GM12872 (cell line): ENCODE measurements around the gene HYOU1.

Experiments
- TF ChIP-seq, protein P1 (sequence below): IDR thresholded peaks from 3 replicates; pipeline ENCODE4 v1.5.1; 2011; ENCODE audit warnings: low read depth, mild to moderate bottlenecking, low read length, moderate library complexity; ENCODE audit not compliant: insufficient read depth

The HYOU1 gene, protein sequence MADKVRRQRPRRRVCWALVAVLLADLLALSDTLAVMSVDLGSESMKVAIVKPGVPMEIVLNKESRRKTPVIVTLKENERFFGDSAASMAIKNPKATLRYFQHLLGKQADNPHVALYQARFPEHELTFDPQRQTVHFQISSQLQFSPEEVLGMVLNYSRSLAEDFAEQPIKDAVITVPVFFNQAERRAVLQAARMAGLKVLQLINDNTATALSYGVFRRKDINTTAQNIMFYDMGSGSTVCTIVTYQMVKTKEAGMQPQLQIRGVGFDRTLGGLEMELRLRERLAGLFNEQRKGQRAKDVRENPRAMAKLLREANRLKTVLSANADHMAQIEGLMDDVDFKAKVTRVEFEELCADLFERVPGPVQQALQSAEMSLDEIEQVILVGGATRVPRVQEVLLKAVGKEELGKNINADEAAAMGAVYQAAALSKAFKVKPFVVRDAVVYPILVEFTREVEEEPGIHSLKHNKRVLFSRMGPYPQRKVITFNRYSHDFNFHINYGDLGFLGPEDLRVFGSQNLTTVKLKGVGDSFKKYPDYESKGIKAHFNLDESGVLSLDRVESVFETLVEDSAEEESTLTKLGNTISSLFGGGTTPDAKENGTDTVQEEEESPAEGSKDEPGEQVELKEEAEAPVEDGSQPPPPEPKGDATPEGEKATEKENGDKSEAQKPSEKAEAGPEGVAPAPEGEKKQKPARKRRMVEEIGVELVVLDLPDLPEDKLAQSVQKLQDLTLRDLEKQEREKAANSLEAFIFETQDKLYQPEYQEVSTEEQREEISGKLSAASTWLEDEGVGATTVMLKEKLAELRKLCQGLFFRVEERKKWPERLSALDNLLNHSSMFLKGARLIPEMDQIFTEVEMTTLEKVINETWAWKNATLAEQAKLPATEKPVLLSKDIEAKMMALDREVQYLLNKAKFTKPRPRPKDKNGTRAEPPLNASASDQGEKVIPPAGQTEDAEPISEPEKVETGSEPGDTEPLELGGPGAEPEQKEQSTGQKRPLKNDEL

DNA sequence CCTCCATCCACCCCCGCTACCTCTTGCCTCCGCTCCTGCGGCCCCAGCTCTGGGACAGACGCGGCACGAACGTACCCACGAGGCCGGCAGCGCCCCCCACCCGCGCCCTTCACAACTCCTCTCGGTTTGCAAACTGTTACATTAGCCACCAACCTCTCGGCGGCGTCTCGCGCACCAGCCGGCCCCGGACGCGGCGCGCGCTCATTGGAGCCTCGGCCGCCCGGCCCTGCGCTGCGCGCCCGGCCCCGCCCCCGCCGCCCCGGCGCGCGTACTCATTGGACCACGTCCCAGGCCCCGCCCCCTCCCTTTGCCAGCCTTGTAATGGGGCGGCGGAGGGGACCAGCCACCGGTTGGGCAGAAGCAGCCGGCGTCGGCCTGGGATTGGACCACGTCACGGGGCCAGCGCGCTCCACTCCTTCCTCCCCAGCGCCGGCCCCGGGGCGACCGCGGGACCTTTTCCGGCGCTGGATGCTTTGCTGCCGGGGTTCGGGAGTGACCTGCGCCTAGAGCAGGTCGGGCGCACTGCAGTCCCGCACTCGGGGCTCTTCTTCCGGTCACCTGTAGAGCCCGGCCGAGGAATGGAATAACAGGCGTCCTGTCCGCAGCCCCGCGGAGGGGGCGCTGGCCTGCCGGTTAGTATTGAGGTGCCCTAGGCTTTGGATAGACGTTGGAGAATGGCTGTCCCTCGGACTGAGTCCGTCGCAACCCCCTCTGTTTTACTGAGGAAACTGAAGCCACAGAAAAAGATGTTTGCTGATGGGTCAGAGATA lies at the start of gene HYOU1:
Gene HYOU1, minus strand, starts transcription at position 206 of the 770 bp plus-strand sequence. CDS start 1,045 bp downstream, outside the sequence.
- TF ChIP-seq, protein P1, sequence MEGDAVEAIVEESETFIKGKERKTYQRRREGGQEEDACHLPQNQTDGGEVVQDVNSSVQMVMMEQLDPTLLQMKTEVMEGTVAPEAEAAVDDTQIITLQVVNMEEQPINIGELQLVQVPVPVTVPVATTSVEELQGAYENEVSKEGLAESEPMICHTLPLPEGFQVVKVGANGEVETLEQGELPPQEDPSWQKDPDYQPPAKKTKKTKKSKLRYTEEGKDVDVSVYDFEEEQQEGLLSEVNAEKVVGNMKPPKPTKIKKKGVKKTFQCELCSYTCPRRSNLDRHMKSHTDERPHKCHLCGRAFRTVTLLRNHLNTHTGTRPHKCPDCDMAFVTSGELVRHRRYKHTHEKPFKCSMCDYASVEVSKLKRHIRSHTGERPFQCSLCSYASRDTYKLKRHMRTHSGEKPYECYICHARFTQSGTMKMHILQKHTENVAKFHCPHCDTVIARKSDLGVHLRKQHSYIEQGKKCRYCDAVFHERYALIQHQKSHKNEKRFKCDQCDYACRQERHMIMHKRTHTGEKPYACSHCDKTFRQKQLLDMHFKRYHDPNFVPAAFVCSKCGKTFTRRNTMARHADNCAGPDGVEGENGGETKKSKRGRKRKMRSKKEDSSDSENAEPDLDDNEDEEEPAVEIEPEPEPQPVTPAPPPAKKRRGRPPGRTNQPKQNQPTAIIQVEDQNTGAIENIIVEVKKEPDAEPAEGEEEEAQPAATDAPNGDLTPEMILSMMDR: 0 out of 3 replicates have a peak, but pooled peaks have one; percentile 21

DNA sequence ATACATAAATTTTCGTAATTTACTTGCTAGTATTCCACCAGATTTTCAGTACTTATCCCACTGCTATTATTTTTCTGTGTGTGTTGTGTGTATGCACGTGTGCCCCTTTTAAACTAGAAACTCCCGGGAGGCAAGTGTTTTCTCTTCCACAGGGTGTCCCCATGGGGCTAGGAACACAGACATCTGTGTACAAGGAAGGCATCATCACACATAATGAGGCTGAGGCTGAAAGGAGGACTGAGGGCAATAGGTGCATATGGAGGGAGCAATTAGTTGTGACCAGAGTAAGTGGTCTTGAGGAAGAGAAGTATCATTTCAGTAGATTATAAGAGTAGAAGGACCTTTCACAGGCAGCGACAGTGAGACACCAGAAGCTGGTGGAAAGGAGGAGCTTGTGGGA lies 46.8 kb upstream of the HYOU1 start:
- TF ChIP-seq, protein P1: no peak

DNA sequence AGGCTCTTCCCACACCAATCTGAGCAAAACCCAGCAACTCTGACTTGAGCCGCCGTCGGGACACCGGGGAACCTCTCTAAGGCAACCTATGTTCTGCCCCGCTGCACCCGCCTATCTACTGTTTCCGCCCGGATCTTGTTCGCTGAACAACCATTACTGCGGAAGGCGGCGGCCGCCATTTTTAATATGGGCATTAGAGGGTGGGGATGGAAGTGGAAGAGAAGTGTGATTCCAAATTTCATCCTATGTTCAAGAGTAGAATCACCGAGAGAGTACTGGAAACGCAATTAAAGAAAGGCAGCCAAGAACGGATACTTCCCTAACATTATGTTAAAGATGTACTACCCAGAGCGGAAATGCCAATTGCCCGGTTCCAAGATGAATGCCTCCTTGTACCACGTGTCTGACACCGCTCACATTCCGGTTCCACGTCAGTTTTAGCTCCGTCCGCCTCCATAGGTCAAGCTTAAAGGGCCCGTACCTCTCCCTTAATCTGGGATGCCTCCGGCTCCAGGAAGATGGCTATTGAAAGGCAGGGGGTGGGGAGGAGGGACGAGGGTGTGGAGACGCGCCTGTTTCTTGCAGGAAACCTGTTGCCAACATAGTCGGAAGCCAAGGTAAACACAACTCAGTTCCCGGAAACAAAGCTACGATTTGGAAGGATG lies 44.9 kb upstream of the HYOU1 start, which contains the start of gene DPAGT1:
Gene DPAGT1, minus strand, starts transcription at position 95 of the 665 bp plus-strand sequence. CDS start 198 bp downstream, outside the sequence.
- TF ChIP-seq, protein P1: no peak

DNA sequence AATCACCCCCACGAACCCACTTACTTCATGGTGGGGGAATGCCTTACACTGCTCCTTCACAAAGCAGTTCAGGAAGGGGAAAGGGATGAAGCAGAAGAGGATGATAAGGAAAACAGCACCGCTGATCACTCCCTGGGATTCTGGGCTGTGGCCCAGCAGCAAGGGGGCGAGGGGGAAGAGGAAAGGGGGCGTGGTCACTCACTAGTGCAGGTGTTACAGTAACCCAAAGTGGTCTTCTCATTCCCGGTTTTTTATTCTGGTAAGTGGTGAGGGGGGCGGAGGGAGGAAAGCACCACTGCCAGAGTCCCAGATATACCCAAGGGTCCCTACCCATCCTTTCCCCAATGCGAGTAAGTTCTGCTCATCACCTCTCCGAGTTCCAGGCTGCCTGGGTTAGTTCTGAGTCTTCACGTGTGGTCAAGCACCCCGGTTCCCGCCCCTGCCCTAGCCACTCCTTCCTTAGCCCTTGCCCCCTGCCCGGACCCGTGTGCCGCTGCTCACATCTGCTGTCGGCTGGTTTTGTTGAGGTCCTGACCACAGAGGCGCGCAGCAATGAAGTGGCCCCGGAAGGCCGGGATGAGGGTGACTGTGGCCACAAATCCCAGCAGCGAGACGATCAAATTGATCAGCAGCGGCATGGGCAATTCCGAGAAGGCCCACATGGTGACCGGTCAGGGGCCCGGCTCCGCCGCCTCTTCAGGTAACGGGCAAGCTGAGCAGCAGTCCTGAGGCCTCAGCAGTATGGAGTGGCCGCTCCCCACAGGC lies 44.2 kb upstream of the HYOU1 start:
- TF ChIP-seq, protein P1: 0 out of 3 replicates have a peak, but pooled peaks have one; percentile 30

DNA sequence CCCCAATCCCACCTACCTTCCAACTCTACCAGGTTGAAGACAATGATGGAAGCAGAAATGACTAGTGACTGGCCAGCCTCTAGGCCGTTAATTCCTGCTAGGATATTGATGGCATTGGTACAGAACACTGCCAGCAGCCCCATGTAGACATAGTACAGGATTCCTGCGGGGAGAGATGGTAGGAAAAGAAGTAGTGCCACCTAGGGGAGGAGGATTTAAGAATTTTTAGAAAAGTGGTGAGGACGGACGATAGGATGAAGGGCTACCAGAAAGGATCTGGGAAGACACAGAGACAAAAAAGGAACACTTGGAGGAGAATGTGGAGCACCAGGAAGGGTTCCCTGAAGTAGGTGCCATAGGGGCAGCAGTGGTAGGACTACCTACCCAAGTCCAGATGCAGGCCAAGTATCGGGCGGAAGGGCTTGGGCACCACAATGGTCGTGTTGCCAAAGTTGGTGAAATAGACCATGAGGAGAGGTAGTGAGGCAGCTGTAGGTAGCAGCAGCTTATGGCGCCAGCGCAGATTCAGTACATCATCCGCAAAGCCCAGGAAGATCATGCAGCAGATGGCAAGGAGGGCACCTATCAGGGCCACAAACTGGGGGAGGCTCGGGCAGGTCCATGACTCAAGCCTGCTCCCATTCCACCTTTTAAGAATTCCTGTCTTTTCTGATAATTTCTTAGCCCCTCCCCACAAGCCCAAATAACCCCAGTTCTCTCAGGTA lies 43.4 kb upstream of the HYOU1 start:
- TF ChIP-seq, protein P1: peak; percentile 32; the same call in 1 of the 3 replicates
